Vagina (tissue), 2 donors: ENCODE results near the gene RNF111.

ENCODE experiments used
- POLR2A ChIP-seq, 2 donors: fragments of 450-650 bp; IDR thresholded peaks; one replicate each; pipeline ENCODE4 v1.6.1; 2017; ENCODE audit warnings: antibody characterized with exemption in 2 of 2, mild to moderate bottlenecking in 2 of 2, moderate library complexity in 2 of 2
- POLR2AphosphoS5 ChIP-seq, 2 donors: sonication (generic); formaldehyde crosslinking; IDR thresholded peaks; one replicate each; pipeline ENCODE4 v1.9.0; 2017; ENCODE audit warnings: antibody characterized with exemption in 2 of 2, mild to moderate bottlenecking in 2 of 2, low read depth in 1 of 2; ENCODE audit not compliant: insufficient read depth in 1 of 2
- TF ChIP-seq, protein P1 (sequence below), 3 experiments: fragments of 450-650 bp in 2 of 3; fragments of 200-600 bp in 1 of 3; sonication (generic) in 1 of 3; IDR thresholded peaks; one replicate each; pipeline ENCODE4 v1.5.1; 2017 to 2019; ENCODE audit warnings: antibody characterized with exemption in 3 of 3, mild to moderate bottlenecking in 2 of 3, moderate library complexity in 2 of 3

DNA sequence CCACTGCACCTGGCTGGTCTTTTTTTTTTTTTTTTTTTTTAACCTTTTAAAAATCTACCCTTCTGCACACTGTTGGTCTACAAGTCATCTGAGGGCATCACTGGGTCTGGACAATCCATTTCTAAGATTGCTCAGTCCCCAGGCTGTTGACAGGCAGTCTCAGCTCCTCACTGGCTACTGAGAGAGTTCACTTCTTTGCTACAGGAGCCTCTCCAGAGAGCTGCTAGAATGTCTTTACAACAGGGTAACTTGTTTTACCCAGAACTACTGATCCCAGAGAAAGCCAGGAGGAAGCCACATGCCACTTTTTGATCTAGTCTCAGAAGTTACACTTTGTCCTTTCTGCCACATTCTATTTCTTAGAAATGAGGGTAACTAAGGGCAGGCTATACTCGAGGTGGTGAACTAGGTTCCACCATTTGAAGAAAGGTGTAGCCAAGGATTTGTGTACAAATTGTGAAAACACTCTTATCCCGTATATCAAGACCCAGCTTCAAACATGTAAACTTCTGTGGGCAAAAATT lies 111.8 kb downstream of the RNF111 start:
- TF ChIP-seq, protein P1, sequence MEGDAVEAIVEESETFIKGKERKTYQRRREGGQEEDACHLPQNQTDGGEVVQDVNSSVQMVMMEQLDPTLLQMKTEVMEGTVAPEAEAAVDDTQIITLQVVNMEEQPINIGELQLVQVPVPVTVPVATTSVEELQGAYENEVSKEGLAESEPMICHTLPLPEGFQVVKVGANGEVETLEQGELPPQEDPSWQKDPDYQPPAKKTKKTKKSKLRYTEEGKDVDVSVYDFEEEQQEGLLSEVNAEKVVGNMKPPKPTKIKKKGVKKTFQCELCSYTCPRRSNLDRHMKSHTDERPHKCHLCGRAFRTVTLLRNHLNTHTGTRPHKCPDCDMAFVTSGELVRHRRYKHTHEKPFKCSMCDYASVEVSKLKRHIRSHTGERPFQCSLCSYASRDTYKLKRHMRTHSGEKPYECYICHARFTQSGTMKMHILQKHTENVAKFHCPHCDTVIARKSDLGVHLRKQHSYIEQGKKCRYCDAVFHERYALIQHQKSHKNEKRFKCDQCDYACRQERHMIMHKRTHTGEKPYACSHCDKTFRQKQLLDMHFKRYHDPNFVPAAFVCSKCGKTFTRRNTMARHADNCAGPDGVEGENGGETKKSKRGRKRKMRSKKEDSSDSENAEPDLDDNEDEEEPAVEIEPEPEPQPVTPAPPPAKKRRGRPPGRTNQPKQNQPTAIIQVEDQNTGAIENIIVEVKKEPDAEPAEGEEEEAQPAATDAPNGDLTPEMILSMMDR (IDR thresholded peaks at IDR 0.05) = no peak
- TF ChIP-seq POLR2AphosphoS5 (IDR thresholded peaks at IDR 0.05; ENCODE audit: insufficient read depth in 1 of 2, low read depth in 1 of 2) (no peak), POLR2A (IDR thresholded peaks at IDR 0.05) (no peak)
